Measurements from ENCODE around the gene ANKRD55.

GRCh38 chr5:56154732-56155484 lies 78.2 kb downstream of the ANKRD55 start:
- TF ChIP-seq CTCF (IDR thresholded peaks at IDR 0.05) (no peak), POLR2A (IDR thresholded peaks at IDR 0.05) (no peak), POLR2AphosphoS5 (IDR thresholded peaks at IDR 0.05) (no peak), EP300 (IDR thresholded peaks at IDR 0.05) (no peak)
